H1 (cell line): ENCODE results near the gene LARP6. TPM values are rescaled to one million over a fixed set of nuclear protein-coding genes. Genes with fewer than 3 reads are reported as not detected.

Source experiments
- CTCF ChIA-PET: fragments of 300-600 bp; sonication (Branson Sonifier 250); formaldehyde crosslinking; loops from one replicate; lab custom pipeline; 2021; ENCODE audit not compliant: partially characterized antibody; lab: Charles Lee
- POLR2A ChIA-PET: fragments of 300-600 bp; sonication (Branson Sonifier 250); formaldehyde crosslinking; loops from one replicate; lab custom pipeline; 2021; ENCODE audit warnings: inconsistent platforms; ENCODE audit not compliant: partially characterized antibody; lab: Charles Lee
- DNase-seq, 2 experiments: peaks; one replicate each; pipeline versions ENCODE4 v3.0.0 to v3.0.0-alpha.2; 2010 to 2022; ENCODE audit warnings: low spot score in 2 of 2, low read depth in 1 of 2, mixed read lengths in 1 of 2
- FAIRE-seq: peaks from 2 replicates; lab custom pipeline; 2011; peaks lifted over from hg19 to GRCh38; lab: Jason Lieb, UNC
- H2AFZ ChIP-seq: 2 replicates; pipeline ENCODE4 v1.8.1; 2012; ENCODE audit warnings: low read length, inconsistent platforms
- H2AK5ac ChIP-seq: 2 replicates; pipeline ENCODE4 v1.6.1; 2013; ENCODE audit warnings: low read depth, low read length
- H2BK120ac ChIP-seq: replicated peaks from 2 replicates; pipeline ENCODE3; 2013; ENCODE audit warnings: low read depth, low read length, inconsistent platforms
- H2BK12ac ChIP-seq: 2 replicates; pipeline ENCODE4 v1.6.1; 2013; ENCODE audit warnings: low read depth, low read length
- H2BK15ac ChIP-seq: 2 replicates; pipeline ENCODE4 v1.6.1; 2013; ENCODE audit warnings: low read length
- H2BK20ac ChIP-seq: 2 replicates; pipeline ENCODE4 v1.6.1; 2013; ENCODE audit warnings: low read length
- H2BK5ac ChIP-seq: 2 replicates; pipeline ENCODE4 v1.6.1; 2013; ENCODE audit warnings: low read depth, low read length
- H3K14ac ChIP-seq: 2 replicates; pipeline ENCODE4 v1.6.1; 2013; ENCODE audit warnings: inconsistent platforms; ENCODE audit not compliant: insufficient read length
- H3K18ac ChIP-seq: 2 replicates; pipeline ENCODE4 v1.6.1; 2013; ENCODE audit warnings: low read length; ENCODE audit errors: extremely low read depth
- H3K23ac ChIP-seq: 2 replicates; pipeline ENCODE4 v1.6.1; 2013; ENCODE audit warnings: inconsistent platforms; ENCODE audit not compliant: insufficient read length
- H3K23me2 ChIP-seq: 2 replicates; pipeline ENCODE4 v1.6.1; 2013; ENCODE audit warnings: low read depth, low read length
- H3K27ac ChIP-seq: 2 replicates; pipeline ENCODE4 v1.6.1; 2011; ENCODE audit warnings: low read depth, low read length, inconsistent platforms
- H3K27me3 ChIP-seq, 4 experiments: replicated peaks in 1 of 4; 1 replicate in 1 of 4; 2 replicates in 3 of 4; pipeline versions ENCODE4 v1.6.1 to v1.8.1; 2011 to 2013; ENCODE audit warnings: low read length in 3 of 4, mild to moderate bottlenecking in 3 of 4, inconsistent platforms in 2 of 4, mixed read lengths in 2 of 4, moderate library complexity in 1 of 4; ENCODE audit not compliant: control insufficient read depth in 3 of 4, insufficient read depth in 3 of 4; ENCODE audit errors: extremely low read depth in 1 of 4
- H3K36me3 ChIP-seq, 4 experiments: 2 replicates each; pipeline versions ENCODE4 v1.6.1 to v1.8.1; 2011 to 2013; ENCODE audit warnings: mild to moderate bottlenecking in 4 of 4, low read length in 3 of 4, moderate library complexity in 2 of 4, control low read depth in 1 of 4, inconsistent platforms in 1 of 4; ENCODE audit not compliant: insufficient read depth in 4 of 4, control insufficient read depth in 2 of 4
- H3K4ac ChIP-seq: replicated peaks from 2 replicates; pipeline ENCODE3; 2013; ENCODE audit warnings: low read length, low read depth, mixed read lengths, inconsistent platforms; ENCODE audit not compliant: insufficient read length
- H3K4me1 ChIP-seq, 4 experiments: replicated peaks in 1 of 4; 1 replicate in 1 of 4; 2 replicates in 3 of 4; pipeline versions ENCODE4 v1.6.1 to v1.8.1; 2011 to 2013; ENCODE audit warnings: low read length in 3 of 4, inconsistent platforms in 2 of 4, mixed read lengths in 1 of 4; ENCODE audit not compliant: insufficient read depth in 4 of 4, control insufficient read depth in 3 of 4
- H3K4me2 ChIP-seq, 2 experiments: 2 replicates each; pipeline versions ENCODE4 v1.6.1 to v1.8.1; 2011 to 2013; ENCODE audit warnings: low read depth in 2 of 2, low read length in 2 of 2, control low read depth in 1 of 2, inconsistent platforms in 1 of 2, mild to moderate bottlenecking in 1 of 2; ENCODE audit not compliant: insufficient read depth in 1 of 2
- H3K4me3 ChIP-seq, 4 experiments: fragments of 200-600, 300-600 bp in 1 of 4; sonication (generic), shearing (Covaris generic), sonication (Bioruptor Twin) in 1 of 4; 2 replicates each; pipeline versions ENCODE4 v1.5.1 to v1.8.1; 2011 to 2016; ENCODE audit warnings: low read length in 4 of 4, low read depth in 3 of 4, control low read depth in 2 of 4, inconsistent platforms in 2 of 4, mild to moderate bottlenecking in 2 of 4, mixed read lengths in 1 of 4, moderate library complexity in 1 of 4; ENCODE audit not compliant: insufficient read depth in 2 of 4; ENCODE audit errors: extremely low read depth in 1 of 4
- H3K56ac ChIP-seq: replicated peaks from 2 replicates; pipeline ENCODE3; 2013; ENCODE audit warnings: low read depth, mild to moderate bottlenecking, mixed read lengths, low read length, inconsistent platforms; ENCODE audit not compliant: insufficient read length
- H3K79me1 ChIP-seq: 2 replicates; pipeline ENCODE4 v1.6.1; 2013; ENCODE audit warnings: low read depth, low read length, control low read depth
- H3K79me2 ChIP-seq, 2 experiments: 2 replicates each; pipeline versions ENCODE4 v1.6.1 to v1.8.1; 2012 to 2013; ENCODE audit warnings: low read length in 2 of 2, mild to moderate bottlenecking in 2 of 2, inconsistent platforms in 1 of 2; ENCODE audit not compliant: insufficient read depth in 2 of 2, control insufficient read depth in 1 of 2
- H3K9ac ChIP-seq, 4 experiments: replicated peaks in 1 of 4; 1 replicate in 1 of 4; 2 replicates in 3 of 4; pipeline versions ENCODE4 v1.6.1 to v1.8.1; 2011 to 2013; ENCODE audit warnings: low read depth in 3 of 4, low read length in 3 of 4, control low read depth in 2 of 4, mild to moderate bottlenecking in 2 of 4, moderate library complexity in 2 of 4, inconsistent platforms in 1 of 4; ENCODE audit errors: extremely low read depth in 1 of 4
- H3K9me3 ChIP-seq, 2 experiments: 2 replicates each; pipeline versions ENCODE4 v1.6.1 to v1.8.1; 2012 to 2013; ENCODE audit warnings: mild to moderate bottlenecking in 2 of 2, moderate library complexity in 2 of 2, control low read depth in 1 of 2, inconsistent platforms in 1 of 2, low read depth in 1 of 2, low read length in 1 of 2, mixed read lengths in 1 of 2; ENCODE audit not compliant: insufficient read depth in 2 of 2
- H4K20me1 ChIP-seq, 2 experiments: replicated peaks in 1 of 2; 2 replicates each; pipeline versions ENCODE3 to v1.8.1; 2011 to 2013; ENCODE audit warnings: inconsistent platforms in 2 of 2, low read length in 2 of 2, mild to moderate bottlenecking in 1 of 2; ENCODE audit not compliant: insufficient read depth in 2 of 2, control insufficient read depth in 1 of 2
- H4K5ac ChIP-seq: 2 replicates; pipeline ENCODE4 v1.6.1; 2013; ENCODE audit warnings: low read length, low read depth, mixed read lengths, inconsistent platforms; ENCODE audit not compliant: insufficient read length
- H4K8ac ChIP-seq: 2 replicates; pipeline ENCODE4 v1.8.0; 2013; ENCODE audit warnings: mild to moderate bottlenecking, moderate library complexity, low read length, inconsistent platforms; ENCODE audit not compliant: insufficient read depth; ENCODE audit errors: extremely low read depth
- H4K91ac ChIP-seq: replicated peaks from 2 replicates; pipeline ENCODE3; 2013; ENCODE audit warnings: low read length, mixed read lengths, inconsistent platforms; ENCODE audit not compliant: insufficient read length
- USF2 ChIP-seq: IDR thresholded peaks from 2 replicates; pipeline ENCODE4 v1.6.1; 2011; ENCODE audit warnings: low read length, improper control_type of control experiment
- WGBS, 2 experiments: shearing (Covaris generic) in 1 of 2; methylation state at CpG; one replicate each; pipeline versions ENCODE4 v1.1.6 to v1.1.7; 2013 to 2015; ENCODE audit warnings: low lambda C conversion rate in 2 of 2, mixed read lengths in 2 of 2, inconsistent platforms in 1 of 2, low coverage in 1 of 2, missing lambda C conversion rate in 1 of 2; ENCODE audit not compliant: insufficient replicate concordance in 2 of 2, insufficient coverage in 1 of 2, insufficient read length in 1 of 2; ENCODE audit errors: extremely low coverage in 1 of 2, missing lambda C conversion rate in 1 of 2; 5-methylcytosine and 5-hydroxymethylcytosine counted together
- polyA plus RNA-seq, 7 experiments: library from polyadenylated mRNA; depleted of rRNA in 3 of 7; stranded (reverse) in 5 of 7; unstranded in 2 of 7; fragments of >200 nt in 5 of 7; fragments of 200-250 nt in 2 of 7; gene quantifications; 1 replicate in 5 of 7; 2 replicates in 1 of 7; 4 replicates in 1 of 7; pipeline versions ENCODE4 v1.2.1 to v1.2.3, GENCODE V29; 2011 to 2013; ENCODE audit warnings: missing spikeins in 2 of 7, mixed read lengths in 2 of 7
- total RNA-seq: library from RNA; stranded (reverse); fragmentation: NEBNext Ultra II Directional; extraction: Animal tissue kit (Norgen Biotek cat#: 25700); gene quantifications from 2 replicates; pipeline ENCODE4 v1.2.1, GENCODE V29; 2021

The LARP6 gene
- total and polyA plus RNA-seq, 2 of the 8 experiments (the other 6 are each of a cell fraction or from before 2014, with no cell fraction given): 21.0 to 24.7 TPM

DNA sequence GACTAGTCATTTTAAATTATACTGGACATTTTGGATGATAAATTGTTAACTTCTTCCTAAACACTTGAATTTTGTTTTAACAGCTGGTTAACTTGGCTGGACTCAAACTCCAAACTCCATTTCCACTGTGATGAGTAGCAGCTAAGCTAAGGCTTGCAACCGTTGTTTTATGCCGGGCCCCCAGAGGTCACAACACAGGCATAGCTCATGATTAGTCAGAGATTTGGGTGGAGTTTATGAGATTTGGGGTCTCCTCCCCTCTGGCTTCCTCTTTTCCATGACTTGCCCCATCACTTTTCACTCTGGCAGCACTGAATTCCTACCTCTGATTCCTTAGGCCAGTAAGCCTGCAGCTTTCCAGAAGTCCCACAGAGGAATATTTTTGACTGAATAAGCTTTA, 25.4 kb upstream of the LARP6 start:
- Histone ChIP-seq H2BK20ac (no peak overlapping the region), H3K27me3 (no peaks in the 10 kb centered on the region), H2BK5ac (no peak overlapping the region), H3K14ac (no peak overlapping the region), H3K4ac (no peak overlapping the region), H3K9me3 (no peaks in the 10 kb centered on the region), H3K4me1 (no peaks in the 10 kb centered on the region), H2AFZ (no peak overlapping the region), H4K91ac (no peak overlapping the region), H3K4me2 (no peak overlapping the region), H3K79me1 (no peaks in the 10 kb centered on the region), H4K5ac (no peak overlapping the region), H3K36me3 (no peaks in the 10 kb centered on the region), H3K18ac (no peak overlapping the region), H2BK15ac (no peak overlapping the region), H3K56ac (no peak overlapping the region), H3K4me3 (no peak overlapping the region), H2BK12ac (no peak overlapping the region), H4K8ac (no peak overlapping the region), H3K23me2 (no peaks in the 10 kb centered on the region), H2BK120ac (no peak overlapping the region), H2AK5ac (no peak overlapping the region), H3K27ac (no peak overlapping the region), H3K9ac (no peak overlapping the region), H4K20me1 (no peaks in the 10 kb centered on the region), H3K79me2 (no peaks in the 10 kb centered on the region), H3K23ac (no peak overlapping the region)
- ChIA-PET CTCF (interaction anchor here (0.5 to 1.5 kb wide), 5 partner anchors 10 to 317 kb away, joined by 3 to 5 read pairs (median 3); no protein-coding TSS in a partner anchor), POLR2A (no interaction called here)
- TF ChIP-seq USF2: no peak
- DNase-seq (no peak), FAIRE-seq (no peak)
- 93% methylated on average over 2 of the region's 2 CpGs; no CpG with 5 or more reads in 1 of the 2 experiments for WGBS, 2 experiments
